GM19463 (cell line): ENCODE data around the gene GRID1.
"Not testable (repeated sequence)": the region's sequence is repeated elsewhere in the genome, so short reads cannot be mapped to it uniquely, and the experiment has no call there.

Experiments used
- ATAC-seq: cut with Tn5 transposase; IDR thresholded peaks from one replicate; pipeline ENCODE4 v1.9.1; 2021; ENCODE audit warnings: mild to moderate bottlenecking, moderate library complexity; ENCODE audit not compliant: unreplicated experiment

Gene GRID1

DNA sequence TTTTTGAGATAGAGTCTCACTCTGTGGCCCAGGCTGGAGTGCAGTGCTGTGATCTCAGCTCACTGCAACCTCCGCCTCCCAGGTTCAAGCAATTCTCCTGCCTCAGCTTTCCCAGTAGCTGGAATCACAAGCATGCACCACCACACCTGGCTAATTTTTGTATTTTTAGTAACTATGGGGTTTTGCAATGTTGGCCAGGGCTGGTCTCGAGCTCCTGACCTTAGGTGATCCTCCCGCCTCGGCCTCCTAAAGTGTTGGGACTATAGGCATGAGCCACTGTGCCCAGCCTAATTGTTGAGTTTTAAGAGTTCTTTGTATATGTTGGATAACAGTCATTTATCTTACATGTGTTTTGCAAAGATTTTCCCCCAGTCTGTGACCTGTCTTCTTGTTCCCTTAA, 667.5 kb downstream of the GRID1 start:
- ATAC-seq, result not testable (repeated sequence)

DNA sequence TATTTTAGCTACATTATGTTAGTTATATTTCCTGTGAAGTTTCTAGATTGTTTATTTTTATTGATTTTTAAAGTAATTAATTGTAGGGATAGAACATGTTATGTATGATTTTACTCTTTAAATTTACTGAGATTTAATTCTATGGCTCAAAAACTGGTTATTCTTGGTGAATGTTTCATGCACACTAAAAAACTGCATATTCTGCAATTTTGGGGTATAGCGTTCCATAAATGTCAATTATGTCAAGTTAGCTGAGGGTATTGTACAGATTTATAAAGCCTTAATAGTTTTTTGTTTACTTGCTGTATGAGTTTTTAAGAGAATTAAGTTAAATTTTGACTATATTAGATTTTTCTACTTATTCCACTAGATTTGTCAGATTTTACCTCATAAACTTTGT, 669.7 kb downstream of the GRID1 start:
- no peak for ATAC-seq

DNA sequence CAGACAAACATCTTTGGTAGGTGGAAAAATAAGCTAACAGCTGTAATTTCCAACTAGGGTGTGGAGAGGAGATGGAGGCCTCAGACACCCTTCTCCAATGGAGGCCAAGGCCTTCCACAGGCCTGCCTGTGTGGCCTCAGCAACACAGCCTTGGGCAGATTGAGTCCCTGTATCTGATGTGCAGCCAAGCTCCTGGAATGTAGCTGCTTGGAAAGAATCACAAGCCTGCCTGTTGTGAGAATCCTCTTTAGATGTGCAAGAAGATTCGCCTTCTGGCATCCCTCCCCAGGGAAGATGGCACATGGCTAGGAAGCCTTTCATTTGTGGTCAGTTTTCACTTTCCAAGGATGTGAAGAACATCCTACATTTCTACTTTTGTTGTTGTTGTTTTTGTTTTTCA, 684.0 kb downstream of the GRID1 start:
- ATAC-seq, result no peak

- no peak for ATAC-seq
Measured at GRCh38 chr10:85679710-85680109, 686.9 kb downstream of the GRID1 start.

DNA sequence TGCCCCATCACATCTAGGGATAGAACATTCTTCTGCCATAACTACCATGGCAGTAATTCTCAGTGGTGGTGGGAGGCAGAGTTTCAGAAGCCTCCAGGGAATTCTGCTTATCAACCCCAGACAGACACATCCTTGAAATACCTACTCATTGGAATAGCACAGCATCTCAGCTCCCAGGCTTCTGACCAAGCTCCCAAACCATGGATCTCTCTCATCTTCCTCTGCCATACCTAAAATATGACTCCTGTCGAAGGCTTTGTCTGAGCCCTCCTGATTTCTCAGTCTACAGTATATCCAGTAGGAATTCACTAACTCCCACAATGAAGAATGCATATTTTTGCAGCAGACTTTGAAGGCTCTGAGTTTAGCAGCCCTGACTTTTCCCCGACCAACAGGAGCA, 687.5 kb downstream of the GRID1 start:
- no peak for ATAC-seq

GRCh38 chr10:85674851-85675250, 691.7 kb downstream of the GRID1 start:
- ATAC-seq, result no peak

DNA sequence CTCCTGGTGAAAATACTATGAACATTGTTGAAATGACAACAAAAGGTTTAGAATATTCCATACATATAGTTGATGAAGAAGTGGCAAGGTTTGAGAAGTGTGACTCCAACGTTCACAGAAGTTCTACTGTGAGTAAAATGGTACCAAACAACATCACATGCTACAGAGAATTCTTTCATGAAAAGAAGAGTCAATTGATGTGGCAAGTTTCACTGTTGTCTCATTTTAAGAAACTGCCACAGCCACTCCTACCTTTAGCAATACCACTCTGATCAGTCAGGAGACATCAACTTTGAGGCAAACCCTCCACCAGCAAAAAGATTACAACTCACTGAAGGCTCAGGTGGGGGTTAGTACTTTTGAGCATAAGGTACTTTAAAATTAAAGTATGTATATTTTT, 693.3 kb downstream of the GRID1 start:
- no peak for ATAC-seq

DNA sequence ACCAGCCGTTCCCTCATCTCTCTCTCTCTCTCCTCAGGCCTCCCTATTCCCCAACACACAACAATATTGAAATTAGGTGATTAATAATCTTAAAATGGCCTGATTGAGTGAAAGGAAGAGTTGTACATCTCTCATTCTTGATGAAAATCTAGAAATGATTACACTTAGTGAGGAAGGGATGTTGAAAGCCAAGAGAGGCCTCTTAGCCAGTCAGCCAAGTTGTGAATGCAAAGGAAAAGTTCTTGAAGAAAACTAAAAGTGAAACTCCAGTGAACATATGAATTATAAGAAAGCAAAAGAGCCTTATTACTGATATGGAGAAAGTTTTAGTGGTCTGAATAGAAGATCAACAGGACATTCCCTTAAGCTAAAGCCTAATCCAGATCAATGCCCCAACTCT, 695.1 kb downstream of the GRID1 start:
- no peak for ATAC-seq

GRCh38 chr10:85668522-85668921, 698.1 kb downstream of the GRID1 start:
- no peak for ATAC-seq

DNA sequence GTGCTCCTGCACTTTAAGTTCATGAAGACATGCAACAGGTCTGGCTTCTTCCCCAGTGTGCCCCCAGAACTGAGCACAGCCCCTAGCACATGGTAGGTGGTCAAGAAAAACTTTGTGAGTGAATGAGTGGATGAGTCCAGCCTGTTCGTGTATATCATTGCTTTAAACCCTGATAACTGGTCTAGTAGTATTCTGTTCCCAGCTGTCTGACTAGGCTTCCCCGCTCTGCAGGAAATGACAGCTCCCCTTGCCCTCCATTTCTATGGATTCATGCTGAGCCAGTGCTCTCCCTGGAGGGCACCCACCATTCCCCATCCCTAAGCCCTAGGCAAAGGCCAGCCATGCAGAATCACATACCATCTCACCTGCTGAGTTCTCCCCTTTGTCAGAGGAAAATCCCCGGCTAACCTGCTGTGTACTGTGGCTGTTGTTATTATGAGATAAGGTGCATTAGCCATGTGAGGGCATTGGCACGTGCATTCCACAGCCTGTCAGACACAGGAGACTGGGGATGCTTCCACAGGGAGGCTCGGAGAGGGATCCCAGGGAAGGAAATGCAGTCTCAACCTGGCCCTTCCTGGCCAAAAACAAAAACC, 698.9 kb downstream of the GRID1 start:
- no peak for ATAC-seq

- ATAC-seq, result no peak
Measured at GRCh38 chr10:85666987-85667386, 699.6 kb downstream of the GRID1 start.

DNA sequence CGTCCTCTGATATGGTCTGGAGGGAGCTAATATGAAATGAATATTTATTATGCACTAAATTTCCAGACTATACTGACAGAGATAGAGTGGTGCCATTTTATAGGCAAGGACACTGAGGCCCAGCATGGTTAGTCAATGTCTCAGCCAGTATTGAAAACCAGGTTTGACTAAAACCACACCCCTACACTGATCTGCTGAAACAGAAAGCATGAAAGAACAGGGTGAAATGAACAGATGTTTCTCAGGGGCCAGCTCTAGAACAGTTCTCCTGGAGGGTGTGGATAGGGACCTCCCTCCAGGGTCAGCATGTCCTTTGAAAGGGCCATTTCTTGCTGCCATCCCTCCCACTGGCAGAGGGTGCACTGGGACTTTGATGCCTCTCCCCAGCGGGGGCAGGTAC, 700.5 kb downstream of the GRID1 start:
- ATAC-seq, result peak; percentile 54

GRCh38 chr10:85665681-85666080, 700.9 kb downstream of the GRID1 start:
- ATAC-seq, result no peak

DNA sequence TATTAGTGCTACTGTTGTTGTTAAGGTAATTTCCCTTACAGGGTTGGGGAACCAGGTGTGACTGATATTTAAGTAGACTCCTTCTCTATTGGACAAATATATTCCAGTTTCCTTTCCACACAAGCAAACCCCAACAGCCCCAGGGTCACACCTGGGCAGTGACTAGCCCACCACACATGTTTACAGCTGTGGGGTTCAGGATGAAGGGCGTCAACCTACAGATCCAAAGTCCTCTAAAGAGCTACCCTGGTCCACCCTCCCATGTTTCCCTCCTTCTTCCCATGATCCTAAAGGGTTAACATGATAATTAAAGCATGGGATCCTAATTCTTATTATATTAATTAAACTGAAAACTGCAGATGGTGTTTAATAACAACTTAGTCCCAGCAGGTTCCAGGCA, 701.5 kb downstream of the GRID1 start:
- ATAC-seq, result no peak

DNA sequence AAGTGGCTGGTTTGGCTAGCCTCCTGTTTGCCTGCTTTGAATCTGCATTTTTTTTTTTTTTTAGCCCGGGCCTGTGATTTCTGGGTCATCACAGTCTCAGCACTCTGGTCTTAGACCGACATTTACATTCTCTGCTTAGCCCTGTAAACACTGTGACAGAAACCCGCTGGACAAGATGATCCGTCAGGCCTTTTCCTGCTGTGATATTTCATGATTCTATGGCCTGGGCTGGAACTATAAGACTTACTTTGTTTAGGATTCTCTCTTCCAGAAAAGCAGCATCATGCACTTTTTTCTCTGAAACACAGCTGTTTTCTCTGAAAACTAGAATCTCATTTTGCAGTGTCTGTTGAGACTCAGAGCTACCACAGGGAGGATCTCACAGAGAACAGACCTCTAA, 705.5 kb downstream of the GRID1 start:
- no peak for ATAC-seq

GRCh38 chr10:85659331-85659730, 707.3 kb downstream of the GRID1 start:
- no peak for ATAC-seq

GRCh38 chr10:85658518-85658917, 708.1 kb downstream of the GRID1 start:
- no peak for ATAC-seq

DNA sequence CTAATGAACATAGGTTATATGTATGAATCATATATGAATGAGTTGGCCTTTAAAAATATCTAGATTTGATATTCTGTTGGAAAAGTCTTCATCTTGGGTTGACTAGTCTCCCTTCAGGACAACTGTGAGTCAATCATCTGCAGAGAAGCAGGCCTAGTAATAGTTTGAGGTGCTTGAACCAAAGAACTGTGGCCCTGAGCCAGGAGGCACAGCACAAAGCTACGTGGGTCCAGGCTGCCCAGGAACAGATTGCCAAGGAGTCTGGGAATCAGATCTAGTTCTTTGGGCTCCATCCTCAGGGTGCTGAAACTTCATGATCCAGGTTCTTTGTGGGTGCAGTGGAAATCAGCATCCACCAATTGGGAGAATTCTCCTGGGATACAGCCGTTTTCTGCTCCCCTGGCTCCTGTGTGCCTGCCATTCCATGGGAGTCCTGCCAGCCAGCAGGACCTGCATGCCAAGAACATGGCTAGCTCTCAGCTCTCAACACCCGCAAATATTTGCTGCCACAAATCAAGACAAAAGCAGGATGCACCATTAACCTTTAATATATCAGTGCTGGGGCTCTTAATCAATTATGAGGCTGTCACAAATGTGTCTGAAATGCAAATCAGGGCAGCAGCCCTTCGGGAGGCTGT, 709.0 kb downstream of the GRID1 start:
- ATAC-seq, result no peak

DNA sequence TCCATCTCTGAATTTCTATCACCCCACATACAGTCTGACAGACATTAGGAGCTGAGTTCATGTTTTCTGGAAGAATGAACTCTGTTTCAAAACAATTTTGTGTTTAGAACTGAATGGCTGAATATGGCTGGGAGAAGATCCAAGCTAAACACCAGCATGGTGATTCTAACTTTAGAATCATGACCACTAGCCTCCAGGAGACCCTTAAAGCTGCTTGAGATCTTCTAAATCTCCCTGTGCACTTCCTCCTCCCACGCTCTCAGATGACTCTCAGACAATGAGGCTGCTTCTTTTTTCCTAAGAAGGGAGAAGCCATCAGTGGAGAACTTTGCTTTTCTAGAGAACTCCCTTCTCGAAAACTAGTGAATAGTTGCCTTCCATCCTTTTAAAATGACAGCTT, 711.2 kb downstream of the GRID1 start:
- ATAC-seq, result no peak

GRCh38 chr10:85651497-85651882, 715.1 kb downstream of the GRID1 start:
- no peak for ATAC-seq

GRCh38 chr10:85650791-85651496, 715.7 kb downstream of the GRID1 start:
- ATAC-seq, result no peak

DNA sequence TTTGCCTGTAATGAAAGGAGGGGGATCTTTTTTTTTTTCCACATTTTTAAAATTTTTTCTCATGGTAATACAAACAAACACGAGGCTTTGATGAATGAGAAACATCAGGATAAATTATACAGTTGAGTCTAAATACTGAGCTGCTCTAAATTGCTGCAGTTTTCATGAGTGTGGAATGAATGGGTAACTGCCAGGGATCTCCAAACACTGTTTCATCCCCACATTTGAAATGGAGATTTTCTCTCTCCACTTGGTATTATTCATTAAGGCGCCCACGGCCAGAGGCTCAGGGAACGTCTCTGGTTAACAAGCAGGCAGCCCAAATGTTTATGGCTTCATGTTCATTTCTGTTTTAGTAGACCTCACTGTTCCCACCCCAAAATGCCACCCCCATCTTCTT, 717.1 kb downstream of the GRID1 start:
- no peak for ATAC-seq
